Measurements from ENCODE around the gene DNAH14.

Gene DNAH14

GRCh38 chr1:225428881-225429455 is 499.5 kb downstream of the DNAH14 start:
- no peak for ATAC-seq (replicated peaks)
- H3K9me3 Mint-ChIP-seq = no peaks in the 10 kb centered on the region

DNA sequence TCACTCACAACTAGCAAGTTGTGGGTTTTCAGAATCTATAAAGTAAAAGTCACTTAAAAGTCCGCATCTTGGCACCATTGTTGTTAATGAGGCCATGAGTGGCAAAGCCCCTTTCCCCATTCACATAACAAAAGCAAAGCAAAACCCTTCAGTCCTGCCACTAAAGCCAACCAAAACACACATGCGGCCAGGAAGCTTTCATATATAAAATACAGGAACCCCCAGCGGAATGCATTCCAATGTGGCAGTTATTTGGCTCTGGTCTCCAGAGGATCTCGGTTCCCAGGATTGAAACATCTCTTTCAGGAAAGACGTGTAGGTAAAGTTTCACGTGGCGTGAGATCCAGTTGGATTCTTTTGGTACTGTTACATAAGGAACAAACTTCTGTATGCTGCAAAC is 500.8 kb downstream of the DNAH14 start:
- peaks cover 2 to 3% of the 10 kb centered on the region in 2 donors for H3K36me3 Mint-ChIP-seq
- no peak overlapping the region for H3K4me3 Mint-ChIP-seq
- no peaks in the 10 kb centered on the region for H3K27me3 Mint-ChIP-seq

More at GRCh38 chr1:225428881-225429455, 499.5 kb downstream of the DNAH14 start:
- Mint-ChIP-seq H3K36me3 (peaks cover 2 to 3% of the 10 kb centered on the region in 2 donors), H3K27ac (peak overlapping the region; percentile 88), H3K27me3 (no peaks in the 10 kb centered on the region), H3K4me1 (peaks cover 18 to 42% of the 10 kb centered on the region in 2 donors), H3K4me3 (peak overlapping the region; percentile 80 to 83)
- DNase-seq = no peak

DNA sequence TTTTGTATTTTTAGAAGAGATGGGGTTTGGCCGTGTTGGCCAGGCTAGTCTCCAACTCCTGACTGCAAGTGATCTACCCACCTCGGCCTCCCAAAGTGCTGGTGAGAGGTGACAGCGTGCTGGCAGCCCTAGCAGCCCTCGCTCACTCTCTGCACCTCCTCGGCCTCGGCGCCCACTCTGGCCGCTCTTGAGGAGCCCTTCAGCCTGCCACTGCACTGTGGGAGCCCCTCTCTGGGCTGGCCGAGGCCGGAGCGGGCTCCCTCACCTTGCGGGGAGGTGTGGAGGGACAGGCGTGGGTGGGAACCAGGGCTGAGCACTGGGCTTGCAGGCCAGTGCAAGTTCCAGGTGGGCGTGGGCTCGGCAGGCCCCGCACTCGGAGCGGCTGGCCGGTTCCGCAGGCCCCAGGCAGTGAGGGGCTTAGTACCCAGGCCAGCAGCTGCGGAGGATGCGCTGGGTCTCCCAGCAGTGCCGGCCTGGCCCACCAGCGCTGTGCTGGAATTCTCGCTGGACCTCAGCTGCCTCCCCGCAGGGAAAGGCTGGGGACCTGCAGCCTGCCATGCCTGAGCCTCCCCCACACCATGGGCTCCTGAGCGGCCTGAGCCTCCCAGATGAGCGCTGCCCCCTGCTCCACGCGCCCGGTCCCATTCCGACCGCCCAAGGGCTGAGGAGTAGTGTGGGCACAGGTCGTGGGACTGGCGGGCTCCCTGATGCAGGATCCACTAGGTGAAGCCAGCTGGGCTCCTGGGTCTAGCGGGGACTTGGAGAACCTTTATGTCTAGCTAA is 501.8 kb downstream of the DNAH14 start:
- H3K36me3 Mint-ChIP-seq = peaks cover 2 to 3% of the 10 kb centered on the region in 2 donors
- peaks cover 19 to 45% of the 10 kb centered on the region in 2 donors for H3K4me1 Mint-ChIP-seq
- DNase-seq (no peak), ATAC-seq (replicated peaks) (no peak)
- H3K4me3 Mint-ChIP-seq = no peak overlapping the region
- no peak overlapping the region for H3K27ac Mint-ChIP-seq
- no peaks in the 10 kb centered on the region for H3K27me3 Mint-ChIP-seq
- H3K9me3 Mint-ChIP-seq = no peaks in the 10 kb centered on the region

More for the DNA sequence above, 500.8 kb downstream of the DNAH14 start:
- no peak for DNase-seq
- Mint-ChIP-seq H3K9me3 (no peaks in the 10 kb centered on the region), H3K4me1 (peaks cover 15 to 45% of the 10 kb centered on the region in 2 donors), H3K27ac (no peak overlapping the region)
- ATAC-seq (replicated peaks) = no peak

- Mint-ChIP-seq H3K4me3 (no peak overlapping the region), H3K27ac (no peak overlapping the region), H3K27me3 (no peaks in the 10 kb centered on the region), H3K9me3 (no peaks in the 10 kb centered on the region), H3K36me3 (peaks cover 0 to 3% of the 10 kb centered on the region in 2 donors), H3K4me1 (peaks cover 25 to 55% of the 10 kb centered on the region in 2 donors)
- ATAC-seq (replicated peaks) (peak; percentile 24 to 49), DNase-seq (no peak)
These were observed 504.6 kb downstream of the DNAH14 start for GRCh38 chr1:225434046-225434445.

- ATAC-seq (replicated peaks) (no peak), DNase-seq (no peak)
- H3K27me3 Mint-ChIP-seq = no peaks in the 10 kb centered on the region
- no peak overlapping the region for H3K4me3 Mint-ChIP-seq
- no peaks in the 10 kb centered on the region for H3K9me3 Mint-ChIP-seq
- peaks cover 25 to 50% of the 10 kb centered on the region in 2 donors for H3K4me1 Mint-ChIP-seq
- no peak overlapping the region for H3K27ac Mint-ChIP-seq
- peaks cover 0 to 3% of the 10 kb centered on the region in 2 donors for H3K36me3 Mint-ChIP-seq
These were observed 505.6 kb downstream of the DNAH14 start for GRCh38 chr1:225435076-225435475.

GRCh38 chr1:225435487-225435886 is 506.0 kb downstream of the DNAH14 start:
- Mint-ChIP-seq H3K27ac (peak overlapping the region; percentile 88), H3K4me3 (peak overlapping the region; percentile 49 to 75), H3K4me1 (peaks cover 25 to 50% of the 10 kb centered on the region in 2 donors), H3K36me3 (peaks cover 0 to 3% of the 10 kb centered on the region in 2 donors), H3K27me3 (no peaks in the 10 kb centered on the region), H3K9me3 (no peaks in the 10 kb centered on the region)
- ATAC-seq (replicated peaks) (no peak), DNase-seq (no peak)

DNA sequence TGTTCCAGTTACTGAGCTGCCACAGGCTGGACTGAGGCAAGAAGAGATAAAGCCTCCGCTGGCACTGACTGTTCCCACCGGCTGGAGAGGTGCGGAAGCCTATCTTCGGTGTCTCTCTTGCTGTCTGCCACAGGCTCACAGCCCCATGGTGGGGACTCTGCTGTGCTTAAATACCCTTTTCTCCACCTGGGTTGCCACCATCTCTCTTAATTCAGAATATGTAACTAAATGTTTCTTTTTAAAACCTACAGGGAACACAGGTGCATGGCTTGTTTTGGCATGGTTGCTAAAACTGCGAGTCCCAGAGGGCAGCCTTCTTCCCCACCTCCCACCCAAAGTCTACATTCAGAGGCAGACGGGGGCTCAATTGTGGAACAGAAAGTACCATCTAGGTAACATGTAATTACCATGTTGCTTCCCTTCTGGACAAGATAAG is 506.5 kb downstream of the DNAH14 start:
- ATAC-seq (replicated peaks) = peak; percentile 79 to 81
- H3K27me3 Mint-ChIP-seq = no peaks in the 10 kb centered on the region
- H3K27ac Mint-ChIP-seq = peak overlapping the region; percentile 88

DNA sequence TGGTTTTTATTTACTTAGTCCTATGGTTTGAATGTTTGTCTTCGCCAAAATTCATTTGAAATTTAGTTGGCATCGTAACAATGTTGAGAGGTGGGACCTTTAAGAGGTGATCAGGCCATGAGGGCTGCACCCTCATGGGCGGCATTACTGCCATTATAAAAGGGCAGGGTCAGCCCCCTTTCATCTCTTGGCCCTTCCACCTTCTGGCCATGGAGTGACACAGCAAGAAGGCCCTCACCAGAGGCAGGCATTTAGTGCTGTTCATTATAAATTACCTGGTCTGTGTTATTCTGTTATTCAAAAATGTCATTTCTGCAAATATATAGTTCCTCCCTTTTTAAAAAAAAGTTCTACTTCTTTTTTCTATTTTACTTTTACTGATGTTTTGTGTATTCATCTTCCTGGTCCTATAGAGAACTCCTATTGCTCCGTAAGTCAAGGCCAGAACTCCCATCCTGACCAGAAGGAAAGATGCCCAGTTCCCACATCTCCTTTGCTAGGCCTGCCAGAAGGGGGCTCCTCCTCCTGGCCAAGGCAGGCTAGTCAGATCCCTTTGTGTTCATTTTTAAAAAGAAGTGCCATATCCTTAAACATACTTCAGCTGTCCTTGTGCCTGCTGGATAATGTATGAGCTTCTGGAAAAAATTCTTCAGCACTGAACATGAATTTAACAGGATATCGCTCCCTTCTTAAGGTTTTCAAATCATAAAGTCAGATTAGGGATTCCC is 508.4 kb downstream of the DNAH14 start:
- H3K27me3 Mint-ChIP-seq = no peaks in the 10 kb centered on the region
- no peak overlapping the region for H3K27ac Mint-ChIP-seq
- no peak overlapping the region for H3K4me3 Mint-ChIP-seq
- no peak for ATAC-seq (replicated peaks)
- H3K36me3 Mint-ChIP-seq = no peaks in the 10 kb centered on the region
- DNase-seq = no peak
- H3K4me1 Mint-ChIP-seq = peaks cover 34 to 70% of the 10 kb centered on the region in 2 donors
- no peaks in the 10 kb centered on the region for H3K9me3 Mint-ChIP-seq

More for the DNA sequence above, 506.5 kb downstream of the DNAH14 start:
- DNase-seq = peak; percentile 35
- H3K36me3 Mint-ChIP-seq = peaks cover 0 to 3% of the 10 kb centered on the region in 2 donors
- peaks cover 25 to 51% of the 10 kb centered on the region in 2 donors for H3K4me1 Mint-ChIP-seq
- H3K4me3 Mint-ChIP-seq = peak overlapping the region; percentile 49 to 75
- H3K9me3 Mint-ChIP-seq = no peaks in the 10 kb centered on the region

- ATAC-seq (replicated peaks) (no peak), DNase-seq (no peak)
- Mint-ChIP-seq H3K27me3 (no peaks in the 10 kb centered on the region), H3K4me1 (peaks cover 47 to 72% of the 10 kb centered on the region in 2 donors), H3K36me3 (no peaks in the 10 kb centered on the region), H3K27ac (no peak overlapping the region), H3K4me3 (no peak overlapping the region), H3K9me3 (peaks cover 0 to 1% of the 10 kb centered on the region in 2 donors)
These were observed 511.1 kb downstream of the DNAH14 start for GRCh38 chr1:225440380-225441221.

- Mint-ChIP-seq H3K27ac (peak overlapping the region; percentile 83), H3K4me1 (peaks cover 44 to 72% of the 10 kb centered on the region in 2 donors), H3K4me3 (peak overlapping the region in 1 of 2 donors; percentile 19), H3K27me3 (no peaks in the 10 kb centered on the region), H3K9me3 (peaks cover 0 to 1% of the 10 kb centered on the region in 2 donors), H3K36me3 (no peaks in the 10 kb centered on the region)
- DNase-seq = no peak
- ATAC-seq (replicated peaks) = no peak
These were observed 512.0 kb downstream of the DNAH14 start for GRCh38 chr1:225441314-225442122.

DNA sequence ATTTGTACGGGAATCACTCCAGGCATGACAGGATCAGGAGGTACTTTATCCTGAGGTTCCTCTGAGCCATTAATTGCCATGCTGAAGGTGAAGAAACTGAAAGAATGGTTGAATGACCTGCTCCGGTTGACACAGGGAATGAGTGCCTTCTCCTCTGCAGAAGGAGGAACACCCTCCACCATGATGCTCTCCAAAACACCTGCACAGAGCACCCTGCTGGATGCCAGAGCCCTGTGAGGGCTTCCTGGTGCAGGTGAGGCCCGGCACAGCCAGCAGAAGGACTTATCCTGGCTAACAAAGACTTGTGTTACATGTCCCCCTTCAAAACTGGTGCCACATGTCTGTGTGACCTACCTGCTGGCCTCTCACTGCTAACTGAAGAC is 512.6 kb downstream of the DNAH14 start:
- Mint-ChIP-seq H3K36me3 (no peaks in the 10 kb centered on the region), H3K4me3 (peak overlapping the region; percentile 19 to 36), H3K9me3 (peaks cover 0 to 1% of the 10 kb centered on the region in 2 donors), H3K27me3 (no peaks in the 10 kb centered on the region), H3K27ac (peak overlapping the region; percentile 77), H3K4me1 (peaks cover 40 to 74% of the 10 kb centered on the region in 2 donors)
- DNase-seq (no peak), ATAC-seq (replicated peaks) (no peak)

DNA sequence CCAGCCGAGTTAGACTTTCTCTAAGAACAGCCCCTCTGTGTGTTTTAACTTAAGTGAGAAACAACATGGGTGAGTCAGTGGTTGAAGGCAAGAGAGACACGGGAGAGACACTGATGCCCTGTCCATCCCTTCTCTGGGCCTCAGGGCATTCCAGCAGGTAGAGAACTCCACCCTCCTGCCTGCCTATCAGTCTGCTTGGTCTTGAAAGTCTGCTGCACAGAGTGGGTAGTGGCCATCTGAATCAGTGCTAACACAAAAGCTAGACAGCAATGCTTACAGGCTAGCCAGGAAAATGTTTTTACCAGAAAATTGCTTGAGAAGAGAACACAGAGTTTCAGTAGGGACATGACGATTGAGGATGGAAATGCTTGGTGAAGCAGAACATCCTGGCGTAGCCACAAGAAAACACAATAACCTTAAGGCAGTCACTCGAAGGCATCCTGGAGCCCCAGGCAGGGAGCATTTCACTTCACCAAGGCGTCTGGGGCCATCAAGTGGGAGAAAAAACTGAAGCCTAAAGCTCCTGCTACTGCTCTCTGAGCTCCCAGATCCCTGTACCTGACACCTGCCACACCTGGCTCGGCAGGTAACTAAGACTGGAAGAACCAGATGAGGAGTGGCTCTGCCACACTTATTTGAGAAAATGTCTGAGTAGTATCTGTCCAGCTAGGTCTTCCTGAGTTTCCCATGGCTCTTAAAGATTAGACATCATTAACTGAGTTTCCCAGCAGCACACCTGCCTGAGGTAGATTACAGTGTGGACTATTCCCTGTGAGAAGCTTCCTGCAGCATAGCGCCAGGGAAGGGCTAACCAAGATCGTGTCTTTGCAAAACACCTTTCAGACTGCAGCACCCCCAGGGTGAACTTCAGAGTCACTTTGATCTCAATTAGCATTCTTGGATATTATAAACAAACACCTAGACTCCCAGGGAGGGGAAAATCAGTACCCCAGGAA is 516.4 kb downstream of the DNAH14 start:
- no peak for DNase-seq
- ATAC-seq (replicated peaks) = no peak
- Mint-ChIP-seq H3K27me3 (no peaks in the 10 kb centered on the region), H3K4me1 (peaks cover 38 to 68% of the 10 kb centered on the region in 2 donors), H3K4me3 (peak overlapping the region; percentile 72 to 77), H3K9me3 (peaks cover 0 to 1% of the 10 kb centered on the region in 2 donors), H3K36me3 (no peaks in the 10 kb centered on the region), H3K27ac (peak overlapping the region; percentile 87)
